ENCODE results near the gene NBAS.
"Not testable (repeated sequence)": the region's sequence is repeated elsewhere in the genome, so short reads cannot be mapped to it uniquely, and the experiment has no call there.

Gene NBAS

GRCh38 chr2:15557887-15558311 is 3.2 kb downstream of the NBAS start:
- DNase-seq = no peak

- DNase-seq = no peak
Observed at GRCh38 chr2:15556311-15556930, 4.7 kb downstream of the NBAS start.

- DNase-seq = no peak
Observed at GRCh38 chr2:15555760-15556193, 5.4 kb downstream of the NBAS start.

- DNase-seq = no peak
Observed at GRCh38 chr2:15554525-15555218, 6.5 kb downstream of the NBAS start.

GRCh38 chr2:15553951-15554350 is 7.2 kb downstream of the NBAS start:
- no peak for DNase-seq

- no peak for DNase-seq
Observed at GRCh38 chr2:15553519-15553918, 7.6 kb downstream of the NBAS start.

GRCh38 chr2:15548974-15549373 is 12.2 kb downstream of the NBAS start:
- DNase-seq = no peak

- no peak for DNase-seq
Observed at GRCh38 chr2:15547115-15547876, 13.8 kb downstream of the NBAS start.

GRCh38 chr2:15546297-15547098 is 14.6 kb downstream of the NBAS start:
- DNase-seq = no peak

GRCh38 chr2:15544227-15544626 is 16.9 kb downstream of the NBAS start:
- DNase-seq = no peak

- no peak for DNase-seq
Observed at GRCh38 chr2:15543541-15543940, 17.6 kb downstream of the NBAS start.

GRCh38 chr2:15543053-15543452 is 18.1 kb downstream of the NBAS start:
- no peak for DNase-seq

GRCh38 chr2:15542269-15542668 is 18.9 kb downstream of the NBAS start:
- not testable (repeated sequence) for DNase-seq

GRCh38 chr2:15540523-15540922 is 20.6 kb downstream of the NBAS start:
- DNase-seq = not testable (repeated sequence)

GRCh38 chr2:15539999-15540398 is 21.1 kb downstream of the NBAS start:
- no peak for DNase-seq

GRCh38 chr2:15538792-15539191 is 22.3 kb downstream of the NBAS start:
- DNase-seq = no peak

GRCh38 chr2:15533860-15534480 is 27.2 kb downstream of the NBAS start:
- no peak for DNase-seq

GRCh38 chr2:15532996-15533395 is 28.1 kb downstream of the NBAS start:
- DNase-seq = no peak

GRCh38 chr2:15531095-15531854 is 29.9 kb downstream of the NBAS start:
- DNase-seq = no peak

GRCh38 chr2:15527074-15527739 is 33.9 kb downstream of the NBAS start:
- no peak for DNase-seq

- DNase-seq = no peak
Observed at GRCh38 chr2:15521641-15522181, 39.4 kb downstream of the NBAS start.
